HG02759 (cell line): ENCODE results near the gene TUBB4B.
A peak's percentile ranks its signal among the peaks of the same experiment; 100 is the strongest.

Experiments
- ATAC-seq: cut with Tn5 transposase; IDR thresholded peaks from one replicate; pipeline ENCODE4 v1.9.1; 2021; ENCODE audit warnings: mild to moderate bottlenecking, moderate library complexity; ENCODE audit not compliant: unreplicated experiment

TUBB4B gene

DNA sequence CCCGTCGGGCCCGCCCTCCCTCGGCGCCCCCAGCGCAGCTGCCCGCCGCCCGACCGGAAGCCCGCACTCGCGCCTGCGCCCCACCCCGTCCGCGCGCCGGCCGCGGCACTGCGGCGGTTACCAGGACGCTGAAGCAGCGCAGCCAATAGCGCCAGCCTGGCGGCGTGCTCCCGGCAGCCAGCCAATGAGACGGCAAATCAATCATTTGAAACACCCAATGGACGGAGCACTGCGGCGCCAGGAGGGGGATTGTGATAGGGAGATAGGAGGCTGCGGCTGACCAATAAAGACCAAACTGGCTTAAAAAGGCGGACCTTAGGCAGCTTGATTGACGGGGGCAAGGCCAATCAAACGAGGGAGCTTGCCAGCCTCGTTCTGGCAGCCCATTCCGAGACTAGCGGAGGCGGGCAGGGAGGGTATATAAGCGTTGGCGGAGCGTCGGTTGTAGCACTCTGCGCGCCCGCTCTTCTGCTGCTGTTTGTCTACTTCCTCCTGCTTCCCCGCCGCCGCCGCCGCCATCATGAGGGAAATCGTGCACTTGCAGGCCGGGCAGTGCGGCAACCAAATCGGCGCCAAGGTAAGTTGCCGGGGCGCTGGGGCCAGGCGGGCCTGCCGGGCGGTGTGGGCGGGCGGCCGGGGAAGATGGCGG is at the start of gene TUBB4B:
TSS of gene TUBB4B (plus strand) at position 447 of the 649 bp plus-strand sequence. CDS start at position 521, 74 bp downstream.
- peak; percentile 76 for ATAC-seq

DNA sequence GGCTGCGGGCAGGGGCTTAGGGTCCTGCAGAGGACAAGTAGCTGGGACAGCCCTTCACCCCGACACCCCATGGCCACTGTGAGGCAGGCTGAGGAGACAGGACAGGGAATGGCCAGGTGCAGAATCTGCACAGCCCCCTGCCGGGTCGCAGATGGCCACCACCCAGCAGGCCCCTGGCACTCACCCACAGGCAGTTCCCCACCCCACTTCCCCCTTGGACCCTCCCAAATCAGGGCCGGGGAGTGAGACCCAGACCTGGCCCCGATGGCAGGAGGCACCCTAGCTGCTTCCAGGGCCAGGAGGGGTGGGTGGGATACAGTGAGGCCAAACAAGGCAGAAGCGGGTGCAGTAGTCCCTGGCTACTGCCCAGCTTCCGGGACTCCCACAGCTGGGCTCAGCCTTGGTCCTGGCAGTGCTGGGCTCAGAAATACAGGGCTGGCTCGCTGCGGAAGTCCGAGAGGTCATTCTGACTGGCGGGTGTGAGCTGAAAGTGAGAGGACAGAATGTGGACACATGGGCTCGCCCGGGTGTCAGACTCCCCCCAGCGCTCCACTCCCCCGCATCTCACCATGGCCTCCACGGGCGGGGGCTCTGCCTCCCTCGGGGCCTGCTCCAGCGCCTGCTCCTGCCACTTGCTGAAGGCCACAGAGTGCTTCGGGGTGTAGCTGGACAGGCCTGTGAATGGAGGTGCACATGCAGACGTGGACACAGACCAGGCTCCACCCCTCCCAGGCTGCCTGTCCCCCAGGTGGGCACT is 49.2 kb upstream of the TUBB4B start:
- no peak for ATAC-seq

DNA sequence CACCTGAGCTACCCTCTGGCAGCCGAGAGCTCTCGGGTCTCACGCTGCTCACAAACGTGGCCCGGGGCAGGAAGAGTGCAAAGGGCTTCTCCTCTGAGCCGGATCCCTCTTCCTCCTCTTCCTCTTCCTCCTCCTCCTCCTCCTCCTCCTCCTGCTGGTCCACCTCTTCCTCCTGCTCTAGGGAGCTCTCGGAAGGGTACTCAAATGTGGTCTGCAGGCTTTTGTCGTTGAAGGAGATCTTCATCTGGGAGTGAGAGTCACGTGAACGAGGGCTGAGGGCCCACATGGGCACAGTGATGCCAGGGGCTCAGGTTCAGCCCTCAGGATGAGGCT is 48.7 kb upstream of the TUBB4B start:
- no peak for ATAC-seq

DNA sequence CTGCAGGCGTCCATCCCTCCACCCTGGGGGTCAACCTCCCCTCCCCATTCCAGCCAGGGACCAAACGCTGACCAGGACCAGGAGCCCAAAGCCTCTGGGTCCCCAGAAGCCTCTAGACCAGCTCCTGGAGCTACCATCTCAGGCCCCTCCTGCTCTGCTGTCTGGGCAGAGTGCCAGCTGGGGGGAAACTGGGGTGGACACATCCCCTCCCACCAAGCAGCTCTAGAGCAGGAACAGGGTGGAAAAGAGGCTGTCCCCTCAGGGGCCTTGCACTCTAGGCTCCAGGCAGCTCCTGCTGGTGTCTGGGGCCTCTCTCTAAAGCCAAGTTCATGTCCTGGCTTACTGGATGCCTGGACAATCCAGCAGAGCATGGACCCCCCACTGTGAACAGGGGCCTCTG is 48.2 kb upstream of the TUBB4B start:
- ATAC-seq, result no peak

DNA sequence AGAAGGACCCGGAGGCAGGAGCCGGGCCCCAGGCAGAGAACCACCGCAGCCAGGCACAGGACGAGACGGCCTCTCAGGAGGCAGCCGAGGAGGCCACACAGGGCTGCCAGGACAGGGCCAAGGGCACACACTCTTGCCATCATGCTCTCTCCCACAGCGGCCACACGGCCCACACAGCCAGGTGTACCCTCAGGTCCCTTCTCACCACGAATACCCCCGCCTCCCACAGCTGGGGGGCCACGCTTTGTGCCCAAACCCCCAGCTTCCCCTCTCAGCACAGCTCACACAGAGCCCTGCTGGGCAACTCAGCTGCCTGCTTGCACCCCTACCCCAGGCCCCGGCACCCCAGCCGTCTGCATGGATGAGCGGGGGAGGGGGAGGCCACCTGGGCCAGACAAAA is 47.3 kb upstream of the TUBB4B start:
- no peak for ATAC-seq

DNA sequence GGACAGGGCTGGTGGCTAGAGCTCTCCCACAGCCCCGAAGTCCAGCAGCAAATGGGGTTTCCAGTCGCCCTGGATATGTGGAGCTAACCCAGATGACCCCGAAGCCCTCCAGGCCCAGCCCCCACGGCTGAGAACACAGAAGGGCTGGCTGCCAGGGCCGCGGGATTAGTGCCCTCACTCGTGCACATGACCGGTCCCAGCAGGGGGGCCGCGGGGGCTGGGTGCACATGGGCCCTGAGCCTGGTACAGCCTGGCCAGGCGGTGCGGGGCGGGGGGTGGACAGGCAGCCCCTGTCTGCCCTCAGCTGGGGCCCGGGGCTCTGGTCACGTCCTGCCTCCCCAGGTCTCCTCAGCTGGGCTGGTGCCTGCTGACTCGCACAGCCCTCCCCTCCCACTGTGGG is 46.7 kb upstream of the TUBB4B start:
- ATAC-seq, result no peak

DNA sequence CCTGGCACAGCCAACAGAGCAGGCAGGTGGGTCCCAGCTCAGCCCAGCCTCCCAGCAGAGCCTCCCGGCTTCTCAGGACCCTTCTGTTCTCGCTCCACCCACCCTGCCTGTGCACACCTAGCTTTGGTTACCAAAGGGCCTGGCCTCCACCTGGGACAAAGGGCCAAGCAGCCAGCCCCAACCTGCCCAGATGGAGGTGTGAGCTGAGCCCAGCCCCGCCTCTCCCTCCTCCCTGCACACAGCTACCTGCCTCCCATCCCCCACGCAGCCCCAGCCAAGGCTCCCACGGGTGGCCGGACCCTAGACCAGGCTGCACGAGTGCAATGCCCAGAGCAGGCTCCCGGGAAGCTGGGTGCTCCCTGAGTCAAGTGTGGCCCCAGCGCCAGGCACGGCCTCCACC is 46.2 kb upstream of the TUBB4B start:
- ATAC-seq, result no peak

DNA sequence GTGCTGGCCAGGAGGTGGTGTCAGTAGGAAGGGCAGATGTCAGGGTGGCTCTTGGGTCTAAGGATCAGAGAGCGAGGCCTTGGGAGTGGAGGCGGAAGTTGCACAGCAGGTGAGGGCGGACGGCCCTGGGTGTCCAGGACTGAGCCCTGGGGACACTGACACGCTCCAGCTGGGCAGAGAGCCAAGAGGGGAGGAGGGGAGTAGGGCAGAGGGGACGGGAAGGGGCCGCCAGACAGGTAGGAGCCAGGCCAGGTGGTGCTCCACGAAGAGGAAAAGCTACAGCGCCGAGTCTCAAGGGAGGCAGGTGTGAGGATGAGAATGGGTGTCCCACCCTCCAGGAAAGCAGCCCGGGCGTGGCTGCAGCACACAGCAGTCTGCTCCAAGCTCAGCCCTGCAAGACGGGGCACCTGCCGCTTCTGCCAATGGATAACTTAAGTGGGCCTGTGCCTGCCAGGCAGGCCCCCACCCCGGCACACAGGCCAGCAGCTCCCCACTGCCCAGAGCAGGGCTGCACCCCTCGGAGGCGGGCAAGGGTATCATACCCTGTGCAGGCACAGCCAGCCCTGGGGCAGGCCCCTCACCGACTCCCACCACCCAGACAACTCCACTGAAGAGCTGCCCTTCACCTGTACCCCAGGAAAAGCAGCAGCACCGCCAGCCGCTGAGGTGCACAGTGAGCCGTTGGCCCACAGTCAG is 45.4 kb upstream of the TUBB4B start:
- no peak for ATAC-seq

DNA sequence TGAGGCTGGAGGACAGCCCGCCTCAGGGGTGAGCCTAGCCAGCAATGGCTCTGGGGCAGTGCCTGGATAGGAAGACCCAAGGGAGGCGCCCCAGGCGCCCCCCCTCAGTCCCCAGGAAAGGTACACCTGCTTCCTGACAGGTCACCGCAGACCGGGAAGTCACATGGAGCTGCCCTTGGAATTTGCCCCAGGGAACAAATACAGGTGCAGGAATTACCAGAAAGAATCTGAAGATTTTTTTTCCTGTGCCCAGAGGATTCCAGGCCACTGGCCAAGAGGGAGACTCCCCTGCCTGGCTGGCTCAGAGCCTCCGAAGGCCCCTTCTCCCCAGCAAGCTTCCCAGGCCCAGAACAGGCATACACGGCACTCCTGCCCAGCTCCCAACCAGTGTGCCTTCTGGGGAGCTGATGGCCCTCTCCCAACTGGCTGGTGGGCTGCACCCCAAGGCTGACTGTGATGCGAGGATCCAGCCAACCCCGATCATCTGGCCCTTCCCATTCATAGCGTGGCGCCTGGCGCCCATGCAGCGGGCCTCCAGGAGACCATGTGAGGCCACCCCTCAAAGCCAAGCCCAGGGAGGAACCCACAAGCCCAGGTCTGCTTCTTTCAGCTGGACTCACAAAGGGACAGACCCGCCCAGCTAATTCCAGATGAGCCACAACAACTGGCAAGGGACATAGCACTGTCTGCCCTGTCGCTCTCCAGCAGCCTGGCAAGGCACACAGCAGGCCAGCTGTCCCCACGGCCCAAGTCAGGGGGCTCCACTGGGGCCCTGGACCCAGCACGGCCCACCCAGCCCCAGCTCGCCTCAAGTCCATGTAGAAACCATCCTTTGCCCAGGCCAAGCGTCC is 42.8 kb upstream of the TUBB4B start:
- ATAC-seq, result no peak

DNA sequence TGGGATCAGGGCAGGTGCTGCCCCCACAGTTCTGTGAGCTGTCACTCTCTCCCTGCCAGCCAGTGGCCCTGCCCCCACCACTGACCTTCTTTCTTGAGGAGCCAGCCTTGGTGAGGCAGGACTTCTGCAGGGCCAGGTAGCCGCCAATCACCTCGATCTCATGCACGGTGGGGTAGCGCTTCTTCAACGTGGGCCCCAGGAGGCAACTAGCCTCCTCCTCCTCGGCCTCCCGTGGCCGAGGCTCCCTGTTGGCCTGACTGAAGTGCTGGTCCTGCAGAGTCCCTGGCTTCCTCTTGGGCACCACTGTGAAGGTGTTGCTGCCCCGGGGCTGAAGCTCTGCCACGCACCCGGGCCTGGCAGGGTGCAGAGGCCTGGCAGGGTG is 42.2 kb upstream of the TUBB4B start:
- ATAC-seq, result no peak

DNA sequence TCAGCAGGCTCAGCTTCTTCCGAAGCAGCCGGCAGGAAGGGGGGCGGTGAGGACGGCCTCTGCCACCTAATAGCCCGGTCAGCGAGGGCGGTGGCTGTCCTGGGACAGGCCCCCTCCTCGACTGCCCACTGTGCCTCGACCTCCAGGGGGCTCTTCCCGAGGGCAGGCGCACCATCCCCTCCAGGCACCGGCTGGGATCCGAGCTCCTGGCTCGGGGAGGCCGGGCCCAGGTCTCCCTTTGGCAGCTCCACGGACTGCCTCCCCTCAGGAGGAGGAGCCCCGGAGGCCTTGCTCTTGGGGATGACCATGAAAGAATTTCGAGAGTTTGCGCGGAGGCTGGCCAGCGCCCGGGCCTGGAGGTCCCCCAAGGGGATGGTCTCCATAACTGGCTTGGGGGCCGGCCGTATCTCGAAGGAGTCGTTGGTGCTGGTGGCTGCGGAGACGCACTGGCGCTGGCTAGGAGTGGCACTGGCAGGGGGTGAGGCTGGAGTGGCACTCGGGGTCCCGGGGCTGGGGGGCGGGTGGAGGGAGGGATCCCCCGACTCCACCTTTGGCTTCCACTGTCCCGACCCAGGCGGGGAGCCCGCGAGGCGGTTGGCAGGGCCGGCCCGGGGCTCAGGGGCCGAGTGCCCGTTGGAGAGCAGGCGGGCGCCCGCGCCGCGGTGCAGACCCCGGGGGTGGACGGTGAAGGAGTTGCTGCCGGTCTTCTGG is 41.5 kb upstream of the TUBB4B start:
- ATAC-seq, result no peak

DNA sequence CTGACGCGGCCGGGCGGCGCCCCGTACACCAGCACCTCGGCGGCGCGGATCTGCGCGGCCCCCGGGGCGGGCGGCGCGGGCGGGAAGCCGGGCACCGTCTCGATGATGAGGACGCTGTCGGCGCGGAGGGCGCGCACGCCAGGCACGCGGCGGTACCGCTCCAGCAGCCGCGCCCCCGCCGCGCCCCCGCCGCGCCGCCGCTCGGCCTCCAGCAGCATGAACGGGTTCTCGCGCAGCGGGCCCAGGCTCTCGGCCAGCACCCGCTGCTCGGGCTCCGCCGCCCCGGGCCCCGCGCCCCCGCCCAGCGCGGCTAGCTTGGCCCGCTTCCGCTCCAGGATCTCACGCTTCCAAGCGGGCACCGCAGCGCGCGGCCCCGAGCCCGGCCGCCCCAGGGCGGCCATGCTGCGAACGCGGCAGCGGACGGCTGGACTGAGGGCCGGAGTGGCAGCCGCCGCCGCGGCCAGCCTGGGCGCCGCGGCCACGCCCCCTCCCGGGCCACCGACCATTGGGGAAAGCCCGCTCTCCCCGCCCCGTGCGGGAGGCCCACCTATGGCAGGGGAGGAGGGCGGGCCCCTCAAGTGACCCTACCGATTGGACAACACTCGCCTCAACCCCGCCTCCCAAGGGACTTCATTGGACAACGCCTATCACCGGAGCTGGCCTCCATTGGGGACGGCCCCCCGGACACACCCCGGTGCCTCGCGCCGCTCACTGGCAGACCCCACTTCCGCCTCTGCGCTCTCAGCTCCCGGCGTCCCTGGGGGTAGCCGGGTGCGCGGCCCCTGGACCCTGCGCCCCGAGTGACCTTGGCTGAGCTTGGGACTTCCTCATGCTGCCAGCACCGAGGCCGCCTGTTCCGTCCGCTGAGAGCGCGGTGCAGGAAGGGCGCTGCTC is 40.5 kb upstream of the TUBB4B start, which contains the start of gene TPRN:
TSS of gene TPRN (minus strand) at position 431 of the 894 bp plus-strand sequence. CDS start at position 401, 30 bp downstream.
- peak; percentile 89 for ATAC-seq

DNA sequence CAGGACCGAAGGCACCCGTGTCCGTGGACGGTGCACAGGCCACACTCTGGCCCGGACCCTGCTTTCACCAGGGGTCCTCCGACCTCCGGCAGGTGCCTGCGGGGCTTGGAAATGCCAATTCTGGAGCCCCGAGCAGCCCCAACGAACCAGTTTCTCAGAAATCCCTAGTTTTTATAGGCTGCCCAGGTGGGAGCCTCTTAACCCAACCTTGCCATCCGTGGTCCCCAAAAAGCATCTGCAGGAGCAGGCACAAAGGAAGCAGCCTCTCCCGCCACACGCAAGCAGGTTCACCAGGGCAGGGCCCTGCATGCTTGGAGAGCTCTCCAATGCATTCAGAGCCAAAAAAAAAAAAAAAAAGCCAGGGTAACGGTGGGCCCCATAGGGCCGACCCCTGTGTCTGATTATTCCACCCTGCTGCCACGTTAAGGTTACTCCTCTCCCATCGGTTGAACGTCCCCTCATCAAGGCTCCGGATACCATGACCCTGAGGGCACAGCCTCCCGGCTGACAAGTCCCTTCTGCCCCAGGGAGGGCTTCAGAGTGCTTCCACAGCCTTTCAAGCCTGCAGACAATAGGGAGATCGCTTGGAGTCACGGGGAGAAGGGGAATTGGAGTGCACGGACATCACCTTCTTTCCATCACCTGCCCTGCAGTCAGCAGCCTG is 39.8 kb upstream of the TUBB4B start:
- no peak for ATAC-seq

DNA sequence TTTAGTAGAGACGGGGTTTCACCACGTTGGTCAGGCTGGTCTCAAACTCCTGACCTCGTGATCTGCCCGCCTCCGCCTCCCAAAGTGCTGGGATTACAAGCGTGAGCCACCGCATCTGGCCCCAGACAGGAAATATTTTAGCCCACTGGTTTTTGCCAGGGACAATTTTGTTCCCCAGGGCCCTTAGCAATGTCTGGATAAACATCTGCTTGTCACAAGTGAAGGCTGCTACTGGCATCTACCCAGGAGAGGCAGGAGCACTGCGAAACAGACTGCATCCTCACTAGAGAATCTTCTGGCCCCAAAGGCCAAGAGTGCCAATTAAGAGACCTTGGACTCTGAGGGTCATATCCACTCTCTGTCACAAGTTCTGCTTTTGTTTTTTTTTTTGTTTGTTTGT is 38.1 kb upstream of the TUBB4B start:
- ATAC-seq, result no peak

DNA sequence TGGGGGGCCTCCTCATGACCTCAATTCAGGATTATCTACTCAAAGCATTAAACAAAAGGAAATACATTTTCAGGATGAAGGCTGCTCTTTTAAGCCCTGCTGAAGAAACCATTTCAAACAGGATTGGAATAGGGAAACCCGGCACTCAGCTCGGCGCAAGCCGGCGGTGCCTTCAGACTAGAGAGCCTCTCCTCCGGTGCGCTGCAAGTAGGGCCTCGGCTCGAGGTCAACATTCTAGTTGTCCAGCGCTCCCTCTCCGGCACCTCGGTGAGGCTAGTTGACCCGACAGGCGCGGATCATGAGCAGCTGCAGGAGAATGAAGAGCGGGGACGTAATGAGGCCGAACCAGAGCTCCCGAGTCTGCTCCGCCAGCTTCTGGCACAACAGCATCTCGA is 36.4 kb upstream of the TUBB4B start:
- no peak for ATAC-seq

DNA sequence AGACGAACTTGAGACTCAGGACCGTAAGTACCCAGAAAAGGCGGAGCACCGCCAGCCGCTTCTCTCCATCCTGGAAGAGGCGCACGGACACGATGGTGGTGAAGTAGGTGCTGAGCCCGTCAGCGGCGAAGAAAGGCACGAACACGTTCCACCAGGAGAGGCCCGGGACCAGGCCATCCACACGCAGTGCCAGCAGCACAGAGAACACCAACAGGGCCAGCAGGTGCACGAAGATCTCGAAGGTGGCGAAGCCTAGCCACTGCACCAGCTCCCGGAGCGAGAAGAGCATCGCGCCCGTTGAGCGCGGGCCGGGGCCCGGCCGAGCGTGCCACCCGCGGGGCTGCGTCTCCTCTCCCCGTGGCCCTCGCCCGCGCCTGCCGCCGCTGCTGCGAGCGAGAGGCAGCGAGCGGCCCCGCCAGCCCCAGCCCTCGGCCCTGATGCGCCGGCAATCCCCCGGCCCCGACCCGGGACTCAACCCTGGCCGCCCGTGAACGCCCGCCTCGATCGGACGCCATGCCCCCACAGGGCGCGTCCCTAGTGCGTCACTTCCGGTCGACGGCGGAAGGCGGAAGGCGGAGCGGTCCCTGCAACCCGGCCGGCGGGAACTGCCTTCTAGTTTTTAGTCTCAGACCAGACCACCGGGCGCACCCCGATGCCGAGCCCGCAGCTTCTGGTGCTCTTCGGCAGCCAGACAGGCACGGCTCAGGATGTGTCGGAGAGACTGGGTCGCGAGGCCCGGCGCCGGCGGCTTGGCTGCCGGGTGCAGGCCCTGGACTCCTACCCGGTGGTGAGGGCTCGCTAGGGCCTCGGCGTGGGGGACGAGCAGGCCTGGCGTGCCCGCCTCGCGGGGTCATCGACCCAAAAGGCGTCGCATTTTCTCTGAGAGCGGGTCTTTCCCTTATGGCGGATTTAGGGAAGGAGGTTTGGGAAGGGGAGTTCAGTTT is 35.7 kb upstream of the TUBB4B start, which contains the start of the genes NDOR1 and TMEM203:
TSS of gene NDOR1 (plus strand) at position 575 of the 944 bp plus-strand sequence. CDS start at position 653, 78 bp downstream.
TSS of gene TMEM203 (minus strand) at position 523 of the 944 bp plus-strand sequence. CDS start at position 289, 234 bp downstream.
- ATAC-seq, result peak; percentile 50

DNA sequence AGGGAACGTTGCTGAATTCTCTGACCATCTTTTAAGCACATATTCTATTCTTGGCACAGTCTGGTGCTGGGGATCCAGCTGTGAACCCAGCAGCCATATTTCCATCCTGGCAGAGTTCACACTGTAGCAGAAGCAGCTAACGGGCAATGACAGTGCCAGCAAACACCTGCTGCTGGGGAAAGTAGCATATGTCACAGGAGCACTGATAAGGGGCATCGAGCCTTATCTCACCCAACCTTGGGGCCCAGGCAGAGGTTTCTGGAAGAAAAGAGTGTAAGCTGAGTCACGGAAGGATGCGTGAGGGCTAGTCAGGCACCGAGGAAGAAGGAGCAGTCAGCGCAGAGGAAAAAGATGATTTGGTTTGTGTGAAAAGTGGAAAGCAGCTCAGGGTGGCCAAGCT is 34.5 kb upstream of the TUBB4B start:
- ATAC-seq, result no peak

DNA sequence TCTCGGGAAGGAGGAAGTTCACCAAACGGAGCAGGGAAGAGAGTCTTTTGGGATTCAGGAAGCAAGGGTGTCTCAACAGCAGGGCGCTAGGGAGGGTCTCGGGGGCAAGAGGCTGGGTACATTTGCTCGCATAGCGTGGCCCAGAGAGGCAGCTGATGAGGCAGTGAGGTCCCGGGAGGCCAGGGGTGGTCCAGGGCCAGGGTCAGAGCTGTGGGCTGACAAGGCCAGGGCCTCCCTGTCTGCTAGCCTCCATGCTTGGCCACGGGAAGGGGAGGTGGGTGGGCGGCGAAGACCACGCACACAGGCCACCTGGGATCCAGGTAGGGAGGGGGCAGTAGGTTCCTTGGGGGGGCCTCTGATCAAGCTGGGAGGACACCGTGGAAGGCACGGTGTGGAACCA is 29.6 kb upstream of the TUBB4B start:
- ATAC-seq, result no peak
